ENCODE results near the gene AMOTL1. TPM values are rescaled to one million over a fixed set of nuclear protein-coding genes. Genes with fewer than 3 reads are reported as not detected.

AMOTL1 gene
- 100 to 1,000 TPM in 1 of 2 donors, 10 to 100 TPM in 1; 60.6 to 106 TPM for total RNA-seq
- long read RNA-seq, full-length matches to known transcripts: 9 of 52 reads
- long read RNA-seq, partial matches to known transcripts: 18 of 52 reads
- long read RNA-seq, other reads (novel, unspliced or antisense): 25 of 52 reads

GRCh38 chr11:94767701-94768601 lies at the start of gene AMOTL1:
Gene AMOTL1, plus strand, starts transcription at chr11:94768356. Its CDS starts 156 bp downstream, at chr11:94768512.
- intact Hi-C loops (cut with DNase I): loop anchor here in 1 of 2 donors (5.0 to 10.0 kb wide), 2 partner anchors 146 to 207 kb away; partner anchors contain the start of genes CWC15 and KDM4D
- DNase-seq (peak; percentile 95), ATAC-seq (peak; percentile 91 to 95)

GRCh38 chr11:94719876-94720275 lies 48.3 kb upstream of the AMOTL1 start:
- intact Hi-C loops (cut with DNase I): no loop called here
- DNase-seq (no peak), ATAC-seq (no peak)

GRCh38 chr11:94721565-94722292 lies 46.4 kb upstream of the AMOTL1 start:
- no peak for ATAC-seq
- intact Hi-C loops (cut with DNase I): no loop called here
- DNase-seq: no peak

GRCh38 chr11:94722735-94723134 lies 45.4 kb upstream of the AMOTL1 start:
- no peak for DNase-seq
- intact Hi-C loops (cut with DNase I): no loop called here

GRCh38 chr11:94725097-94725496 lies 43.1 kb upstream of the AMOTL1 start:
- DNase-seq: no peak

More at GRCh38 chr11:94722735-94723134, 45.4 kb upstream of the AMOTL1 start:
- ATAC-seq: no peak

GRCh38 chr11:94727819-94728218 lies 40.3 kb upstream of the AMOTL1 start:
- intact Hi-C loops (cut with DNase I): no loop called here
- ATAC-seq (no peak), DNase-seq (no peak)

More at GRCh38 chr11:94725097-94725496, 43.1 kb upstream of the AMOTL1 start:
- ATAC-seq: no peak
- intact Hi-C loops (cut with DNase I): no loop called here

- no peak for DNase-seq
- no peak for ATAC-seq
- intact Hi-C loops (cut with DNase I): no loop called here
Measured at GRCh38 chr11:94728541-94728940, 39.6 kb upstream of the AMOTL1 start.

- DNase-seq: no peak
- intact Hi-C loops (cut with DNase I): no loop called here
- ATAC-seq: no peak
Measured at GRCh38 chr11:94728966-94729751, 39.0 kb upstream of the AMOTL1 start.

GRCh38 chr11:94730153-94730552 lies 38.0 kb upstream of the AMOTL1 start:
- ATAC-seq: no peak
- no peak for DNase-seq
- intact Hi-C loops (cut with DNase I): no loop called here

GRCh38 chr11:94731880-94732601 lies 36.1 kb upstream of the AMOTL1 start:
- intact Hi-C loops (cut with DNase I): no loop called here
- ATAC-seq (peak in 1 of 2 donors; percentile 82), DNase-seq (peak; percentile 26)

- ATAC-seq: peak; percentile 70 to 83
Measured at GRCh38 chr11:94732617-94733281, 35.4 kb upstream of the AMOTL1 start.

GRCh38 chr11:94734563-94735275 lies 33.4 kb upstream of the AMOTL1 start:
- ATAC-seq (no peak), DNase-seq (no peak)
- intact Hi-C loops (cut with DNase I): no loop called here

More at GRCh38 chr11:94732617-94733281, 35.4 kb upstream of the AMOTL1 start:
- intact Hi-C loops (cut with DNase I): no loop called here
- DNase-seq: peak; percentile 72

GRCh38 chr11:94735907-94736306 lies 32.2 kb upstream of the AMOTL1 start:
- intact Hi-C loops (cut with DNase I): no loop called here
- DNase-seq (no peak), ATAC-seq (no peak)

GRCh38 chr11:94737171-94737611 lies 31.0 kb upstream of the AMOTL1 start:
- ATAC-seq: no peak
- intact Hi-C loops (cut with DNase I): no loop called here
- no peak for DNase-seq

GRCh38 chr11:94738746-94739145 lies 29.4 kb upstream of the AMOTL1 start:
- no peak for ATAC-seq
- intact Hi-C loops (cut with DNase I): no loop called here
- no peak for DNase-seq

GRCh38 chr11:94739331-94739730 lies 28.8 kb upstream of the AMOTL1 start:
- intact Hi-C loops (cut with DNase I): no loop called here
- ATAC-seq: no peak
- no peak for DNase-seq

Measured in left cardiac atrium (tissue), 4 donors.